NCI-H82 (cell line): ENCODE measurements around the gene NCOR2.

Experiments
- DNase-seq: peaks from one replicate; lab custom pipeline; 2025; lab: John Stamatoyannopoulos, UW

Gene NCOR2

DNA sequence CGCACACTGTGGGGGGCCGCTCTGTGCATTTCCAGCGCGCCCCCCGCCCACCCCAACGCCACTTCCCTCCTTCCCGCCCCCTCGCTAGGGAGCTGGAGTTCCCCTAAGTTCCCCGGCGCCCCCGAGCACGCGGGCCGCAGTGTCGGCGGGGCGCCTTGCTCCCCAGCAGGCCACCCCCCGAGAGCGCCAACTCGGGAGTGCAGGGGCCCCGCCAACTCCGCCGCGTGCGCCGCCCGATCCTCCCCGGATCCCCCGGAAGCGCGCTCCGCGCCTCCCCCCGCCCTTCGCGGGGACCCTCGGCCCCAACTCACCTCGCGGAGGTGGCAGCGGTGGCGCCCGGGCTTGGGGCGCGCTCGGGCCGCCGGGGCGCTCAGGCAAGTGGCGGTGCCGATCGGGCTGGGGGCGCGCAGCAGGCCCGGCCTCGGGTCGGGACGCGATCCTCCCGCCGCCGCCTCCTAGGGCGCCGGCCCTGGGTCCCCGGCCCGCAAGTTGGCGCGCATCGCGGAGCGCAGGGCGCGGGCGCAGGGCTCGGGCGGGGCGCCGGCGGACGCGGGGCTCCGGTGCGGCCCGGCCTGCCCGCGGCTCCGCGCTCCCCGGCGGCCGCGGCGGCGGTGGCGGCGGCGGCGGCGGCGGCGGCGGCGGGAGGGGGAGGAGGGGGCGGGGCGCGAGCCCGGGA, at the start of gene NCOR2:
Gene NCOR2, minus strand, starts transcription at position 616 of the 676 bp plus-strand sequence. CDS start 72,361 bp downstream, outside the sequence.
- peak; percentile 58 for DNase-seq

DNA sequence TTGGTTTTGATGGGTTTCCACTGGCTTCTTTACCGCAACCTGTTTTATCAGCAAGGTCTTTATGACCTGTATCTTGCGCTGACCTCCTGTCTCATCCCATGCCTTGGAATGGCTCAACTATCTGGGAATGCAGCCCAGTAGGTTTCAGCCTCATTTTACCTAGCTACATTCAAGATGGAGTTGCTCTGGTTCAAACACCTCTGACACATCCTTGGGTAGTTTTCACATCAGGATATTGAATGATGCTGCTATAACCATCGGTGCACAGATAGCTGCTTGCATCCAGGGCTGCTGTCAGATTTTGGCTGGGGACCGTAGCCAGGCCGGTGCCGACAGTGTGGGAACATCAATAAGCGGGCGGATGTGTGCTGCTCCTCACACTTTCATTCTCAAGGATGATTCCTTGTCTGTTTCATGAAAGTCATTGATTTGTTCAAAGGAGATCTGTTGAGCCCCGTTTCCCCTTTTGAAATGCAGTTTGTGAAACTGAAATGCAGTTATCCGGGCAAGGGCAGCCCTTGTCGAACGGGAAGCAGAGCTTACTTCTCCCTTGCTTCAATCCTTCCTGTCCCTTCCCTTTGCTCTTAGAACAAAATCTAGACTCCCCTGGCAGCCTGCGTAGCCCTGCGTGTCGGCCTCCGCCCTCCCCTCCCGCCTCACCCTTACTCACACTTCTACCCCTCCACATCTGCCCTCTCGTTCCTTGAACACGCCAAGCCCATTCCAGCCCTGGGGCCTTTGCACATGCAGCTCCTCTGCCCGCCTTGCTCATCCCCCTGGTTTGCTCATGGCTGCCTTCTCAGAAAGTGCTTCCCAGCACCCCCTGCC, 49.2 kb upstream of the NCOR2 start:
- no peak for DNase-seq

DNA sequence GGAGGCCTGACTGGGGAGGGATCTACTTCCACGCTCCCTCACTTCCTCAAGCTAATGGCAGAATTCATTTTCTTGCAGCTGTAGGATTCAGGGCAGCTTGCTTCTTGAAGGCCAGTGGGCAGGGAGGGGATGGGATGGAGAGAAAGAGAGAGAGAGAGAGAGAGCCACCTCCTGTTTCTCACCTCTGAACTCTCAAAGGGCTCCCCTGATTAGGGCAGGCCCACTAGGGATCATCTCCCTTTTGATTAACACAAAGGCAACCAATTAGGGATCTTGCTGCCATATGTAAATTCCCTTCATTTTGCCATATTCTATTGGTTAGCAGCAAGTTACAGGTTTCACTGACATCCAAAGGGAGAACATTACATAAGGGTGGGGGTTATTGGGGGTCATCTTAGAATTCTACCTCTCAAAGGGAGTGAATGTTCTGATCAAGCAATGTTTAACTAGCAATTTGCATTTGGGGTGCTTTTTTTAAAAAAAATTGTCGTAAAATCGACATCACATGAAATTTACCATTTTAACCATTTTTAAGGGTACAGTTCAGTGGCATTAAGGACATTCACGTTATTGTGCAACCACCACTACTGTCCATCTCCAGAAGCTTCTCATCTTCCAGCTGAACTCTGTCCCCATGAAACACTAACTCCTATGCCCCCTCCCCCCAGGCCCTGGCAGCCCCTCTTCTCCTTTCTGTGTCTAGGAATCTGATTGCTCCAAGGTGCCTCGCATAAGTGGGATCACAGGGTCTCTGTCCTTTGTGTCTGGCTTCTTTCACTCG, 47.3 kb upstream of the NCOR2 start:
- DNase-seq: no peak

DNA sequence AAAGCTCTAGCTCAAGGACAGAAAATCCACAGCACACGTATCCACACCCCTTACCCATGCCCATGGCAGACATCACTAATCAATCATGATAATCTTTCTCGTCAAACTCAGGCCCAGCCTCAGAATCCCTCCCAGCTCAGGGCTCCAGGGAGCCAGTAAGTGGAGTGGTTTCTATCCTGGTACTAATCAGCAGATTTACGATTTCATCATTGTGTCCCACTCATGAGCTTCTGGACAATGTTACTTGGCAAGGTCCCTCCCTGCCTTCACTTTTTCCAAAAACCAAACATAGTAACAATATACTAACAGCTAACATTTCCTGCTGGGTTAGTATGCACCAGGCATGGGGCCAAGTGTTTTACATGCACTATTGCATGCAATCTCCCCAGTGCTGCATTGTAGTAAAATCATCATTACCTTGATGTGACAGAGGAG, 45.8 kb upstream of the NCOR2 start:
- DNase-seq: peak; percentile 49

DNA sequence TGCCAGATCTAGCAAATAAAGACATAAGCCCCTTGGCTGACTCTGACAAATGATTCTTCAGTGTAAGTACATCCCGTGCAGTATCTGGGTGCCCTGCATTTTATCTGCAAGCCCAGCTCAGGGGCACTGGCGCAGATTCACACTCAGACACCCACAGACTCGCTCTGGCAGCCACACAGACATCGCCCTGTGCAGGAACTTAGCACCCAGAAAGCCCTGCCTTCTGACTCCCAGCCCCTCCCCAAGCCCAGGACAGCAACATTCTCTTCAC, 44.9 kb upstream of the NCOR2 start:
- DNase-seq: no peak

DNA sequence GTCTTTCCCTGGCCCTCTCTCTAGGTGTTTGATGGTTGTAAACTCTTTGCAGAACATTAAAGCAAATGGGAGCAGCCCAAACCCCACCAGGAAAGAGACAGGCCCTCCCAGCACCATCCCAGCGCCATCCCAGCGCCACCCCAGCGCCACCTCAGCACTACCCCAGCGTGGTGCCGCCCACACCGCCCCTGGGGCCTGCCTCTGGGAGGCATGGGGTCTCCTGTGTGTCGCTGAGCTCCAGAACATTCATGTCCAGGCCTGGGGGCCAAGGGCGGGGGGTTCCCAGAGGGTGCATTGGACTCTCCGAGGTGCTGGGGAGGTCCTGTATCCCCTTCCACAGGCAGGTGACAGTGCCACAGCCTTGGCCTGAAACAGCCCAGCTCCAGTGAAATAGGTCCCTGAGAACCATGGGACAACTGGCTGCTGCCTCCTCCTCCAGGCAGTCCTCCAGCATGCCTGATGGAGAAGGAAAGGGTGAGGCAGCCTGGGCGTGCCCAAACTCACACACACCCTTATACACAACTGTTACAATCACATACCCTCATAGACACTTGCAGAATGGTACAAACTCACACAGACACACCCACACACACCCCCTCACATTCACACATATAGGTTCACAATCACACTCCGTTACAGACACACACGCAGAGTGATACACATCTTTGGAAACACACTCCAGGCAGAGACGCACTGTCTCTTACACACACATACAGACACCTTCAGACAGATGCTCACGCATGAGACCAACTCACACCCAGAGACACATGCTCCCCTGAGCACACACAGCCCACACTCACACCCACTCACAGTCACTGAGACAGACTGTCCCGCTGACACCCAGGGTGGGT, 44.4 kb upstream of the NCOR2 start:
- DNase-seq: no peak

DNA sequence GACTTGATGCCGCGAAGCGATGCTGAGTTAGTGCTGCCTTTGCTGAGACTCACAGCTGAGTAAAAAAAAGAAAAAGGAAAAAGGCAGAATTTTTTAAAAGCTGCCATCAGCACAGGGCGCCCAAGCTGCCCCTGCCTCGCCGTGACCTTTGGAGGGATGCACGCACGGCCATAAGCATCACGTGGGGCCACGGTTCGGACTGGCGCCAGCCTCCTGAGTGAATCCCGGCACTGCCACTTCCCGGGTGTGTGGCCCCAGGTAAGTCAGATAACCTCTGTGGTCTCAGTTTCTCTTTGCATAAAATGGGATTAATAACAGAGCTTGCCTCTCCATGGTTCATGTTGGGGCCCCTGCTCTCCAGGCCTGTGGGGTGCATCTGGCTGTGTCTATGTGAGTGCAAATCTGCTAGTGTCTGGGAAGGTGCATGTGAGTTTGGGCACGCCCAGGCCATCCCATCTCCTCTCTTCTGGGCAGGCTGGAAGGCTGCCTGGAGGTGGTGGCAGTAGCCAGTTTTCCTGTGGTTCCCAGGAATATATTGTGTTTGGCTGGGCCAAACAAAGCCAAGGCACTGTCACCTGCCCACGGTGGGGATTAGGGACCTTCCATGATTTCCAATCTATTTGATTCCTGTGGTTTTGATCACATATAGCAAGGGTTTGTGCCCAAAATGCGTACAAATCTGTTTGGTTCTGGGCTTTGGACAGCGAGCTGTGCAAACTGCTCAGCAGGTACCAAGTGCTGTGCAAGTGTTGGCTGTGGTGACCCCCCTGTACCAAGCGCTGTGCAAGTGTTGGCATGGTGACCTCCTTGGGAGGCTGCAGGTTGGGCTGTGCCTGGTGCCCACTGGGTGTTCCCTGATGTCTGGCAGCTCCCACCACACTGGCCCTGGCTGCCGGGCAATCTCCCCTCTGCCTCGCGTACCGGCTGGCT, 43.5 kb upstream of the NCOR2 start:
- no peak for DNase-seq

DNA sequence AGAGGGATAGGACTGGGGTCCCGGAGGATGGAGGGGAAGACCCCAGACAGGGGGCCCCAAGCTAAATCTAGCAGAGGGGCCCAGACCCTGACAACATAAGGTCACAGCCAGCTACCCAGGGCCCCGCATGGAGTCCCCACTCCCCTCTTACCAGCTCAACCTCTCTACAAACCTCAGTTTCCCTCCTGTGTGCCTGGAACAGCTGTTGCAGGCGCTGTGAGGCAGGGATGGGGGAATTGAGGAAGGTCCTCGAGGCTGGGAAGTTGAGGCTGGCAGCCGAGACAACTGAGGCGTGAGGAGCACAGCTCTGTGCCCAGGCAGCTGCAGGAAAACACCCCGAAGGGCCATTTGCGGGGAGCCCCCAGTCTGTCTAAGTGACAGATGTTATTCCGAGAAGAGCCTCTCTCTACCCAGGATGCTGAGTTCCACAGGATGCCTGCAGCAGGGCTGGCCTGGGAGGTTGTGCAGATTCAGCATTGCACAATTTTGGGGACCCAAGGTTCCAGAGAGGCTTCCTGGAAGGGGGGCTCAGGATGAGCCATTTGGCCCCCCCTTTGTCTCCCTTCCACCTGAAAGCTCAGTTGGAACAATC, 42.7 kb upstream of the NCOR2 start:
- no peak for DNase-seq

DNA sequence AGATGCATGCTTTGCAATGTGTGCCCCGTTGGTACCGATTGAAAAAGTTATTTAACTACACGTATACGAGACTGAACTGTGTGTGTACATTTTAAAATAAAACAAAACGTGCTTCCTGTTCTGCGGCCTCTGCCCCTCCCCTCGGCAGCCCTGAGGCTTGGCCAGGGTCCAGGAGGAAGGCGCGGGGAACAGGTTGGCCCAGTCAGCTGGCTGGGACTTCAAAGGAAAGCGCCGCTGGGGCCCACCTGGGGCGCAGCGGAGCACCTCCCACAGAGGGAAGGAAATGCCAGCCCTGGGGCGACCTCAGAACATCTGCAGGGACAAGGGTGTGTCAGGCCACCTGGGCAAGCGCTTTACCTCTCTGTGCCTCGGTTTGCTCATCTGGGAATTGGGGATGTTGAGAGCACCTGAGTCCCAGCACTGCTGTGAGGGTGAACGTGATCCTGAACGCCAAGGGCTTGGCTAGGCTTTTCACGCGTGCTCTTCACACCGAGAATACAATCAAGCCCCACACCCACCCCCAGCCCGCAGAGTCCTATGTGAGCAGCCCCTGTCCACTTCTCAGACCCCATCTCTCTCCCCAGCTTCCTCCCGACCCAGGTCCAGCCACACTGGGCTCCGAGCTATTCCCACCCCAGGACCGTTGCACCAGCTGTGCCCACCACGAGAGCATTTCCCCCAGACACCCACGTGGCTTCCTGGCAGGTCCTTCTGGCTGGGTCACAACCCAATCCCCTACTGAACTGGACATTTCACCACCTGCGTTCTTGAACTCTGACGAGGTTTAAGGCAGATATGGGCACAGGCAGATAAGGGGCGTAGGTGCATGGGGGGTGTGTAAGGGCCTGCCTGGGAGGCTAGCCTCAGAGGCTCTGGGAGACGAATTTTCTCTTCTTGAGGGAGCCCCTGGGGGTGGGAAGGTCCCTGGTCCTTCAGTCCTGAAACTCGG, 41.9 kb upstream of the NCOR2 start:
- peak; percentile 64 for DNase-seq

DNA sequence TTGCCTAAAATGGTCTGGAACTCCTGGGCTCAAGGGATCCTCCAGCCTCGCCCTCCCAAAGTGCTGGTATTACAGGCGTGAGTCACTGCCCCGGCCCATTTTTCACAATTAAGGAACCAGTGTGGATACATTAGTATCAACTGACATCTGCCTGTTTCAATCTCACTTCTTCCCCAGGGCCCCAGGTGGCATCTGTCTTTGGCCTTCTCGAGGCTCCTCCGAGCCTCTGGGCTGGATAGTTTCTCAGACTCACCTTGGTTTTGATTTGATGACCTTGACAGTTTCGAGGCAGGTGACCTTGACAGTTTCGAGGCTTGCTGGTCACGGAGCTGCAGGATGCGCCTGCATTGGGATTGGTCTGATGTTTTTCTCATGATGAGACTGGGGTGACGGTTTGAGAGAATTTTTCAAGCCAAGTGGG, 41.0 kb upstream of the NCOR2 start:
- DNase-seq: peak; percentile 48

DNA sequence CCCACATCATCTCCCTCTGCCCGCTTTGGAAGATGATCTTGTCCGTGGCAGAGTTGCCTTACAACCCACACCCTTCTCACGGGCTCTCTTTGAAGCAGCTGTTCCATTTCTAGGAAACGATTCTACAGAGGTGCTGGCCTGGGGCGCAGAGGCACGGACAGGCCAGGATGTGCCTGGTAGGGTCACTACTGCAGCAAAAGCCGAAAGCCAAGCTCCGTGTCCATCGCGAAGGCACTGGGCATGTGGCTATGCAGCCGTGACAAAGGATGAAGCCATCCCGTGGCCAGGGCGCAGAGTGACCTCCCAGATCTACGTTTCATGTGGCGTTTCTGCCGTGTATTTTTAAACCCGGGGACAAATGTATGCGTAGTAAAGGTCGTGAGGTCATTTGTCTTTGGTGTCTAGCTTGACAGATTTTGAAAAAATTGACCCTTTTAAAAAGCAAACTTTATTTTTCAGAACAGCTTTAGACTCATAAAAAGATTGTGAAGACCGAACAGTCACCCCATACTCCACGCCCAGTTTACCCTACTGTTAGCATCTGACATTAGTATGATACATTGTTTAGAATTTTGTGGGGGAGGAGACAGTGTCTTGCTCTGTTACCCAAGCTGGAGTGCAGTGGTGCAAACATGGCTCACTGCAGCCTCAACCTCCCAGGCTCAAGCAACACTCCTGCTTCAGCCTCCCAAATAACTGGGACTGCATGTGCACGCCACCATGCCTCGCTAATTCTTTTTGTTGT, 40.4 kb upstream of the NCOR2 start:
- no peak for DNase-seq

DNA sequence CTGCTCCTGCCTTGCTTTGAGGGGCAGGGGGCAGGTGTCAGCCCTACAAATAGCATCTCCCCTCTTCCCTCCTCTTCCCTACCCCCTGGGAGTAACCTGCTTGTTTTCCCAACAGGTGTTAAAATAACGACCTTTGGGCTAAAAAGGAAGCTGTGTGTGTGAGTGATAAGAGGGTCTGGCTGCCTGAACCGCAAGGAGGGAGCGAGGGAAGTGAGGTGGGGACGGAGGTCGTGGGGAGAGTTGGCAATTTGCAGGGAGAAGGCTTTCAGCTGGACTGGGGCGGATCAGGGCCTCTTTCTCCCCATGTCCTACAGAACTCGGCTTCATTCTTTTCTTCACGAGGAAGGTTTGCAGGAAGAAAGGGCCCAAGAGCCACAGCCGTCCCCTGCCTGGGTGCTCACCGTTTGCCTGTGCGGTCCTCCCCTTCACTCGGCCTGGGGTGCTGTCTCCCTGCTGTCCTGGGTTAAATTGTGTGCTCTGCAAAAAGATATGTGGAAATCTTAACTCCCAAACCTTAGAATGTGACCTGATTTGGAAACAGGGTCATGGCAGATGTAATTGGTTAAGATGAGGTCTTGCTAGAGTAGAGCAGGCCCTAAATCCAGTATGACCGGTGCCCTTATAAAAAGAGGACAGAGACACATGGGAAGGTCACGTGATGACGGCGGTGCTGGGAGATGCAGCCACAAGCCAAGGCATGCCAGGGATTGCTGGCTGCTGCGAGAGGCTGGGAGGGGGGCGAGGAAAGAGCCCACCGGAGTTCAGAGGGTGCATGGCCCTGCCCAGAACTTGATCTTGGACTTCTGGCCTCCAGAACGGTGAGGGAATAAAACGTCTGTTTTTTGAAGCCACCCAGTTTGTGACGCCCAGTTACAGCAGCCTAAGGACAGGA, 38.7 kb upstream of the NCOR2 start:
- no peak for DNase-seq

DNA sequence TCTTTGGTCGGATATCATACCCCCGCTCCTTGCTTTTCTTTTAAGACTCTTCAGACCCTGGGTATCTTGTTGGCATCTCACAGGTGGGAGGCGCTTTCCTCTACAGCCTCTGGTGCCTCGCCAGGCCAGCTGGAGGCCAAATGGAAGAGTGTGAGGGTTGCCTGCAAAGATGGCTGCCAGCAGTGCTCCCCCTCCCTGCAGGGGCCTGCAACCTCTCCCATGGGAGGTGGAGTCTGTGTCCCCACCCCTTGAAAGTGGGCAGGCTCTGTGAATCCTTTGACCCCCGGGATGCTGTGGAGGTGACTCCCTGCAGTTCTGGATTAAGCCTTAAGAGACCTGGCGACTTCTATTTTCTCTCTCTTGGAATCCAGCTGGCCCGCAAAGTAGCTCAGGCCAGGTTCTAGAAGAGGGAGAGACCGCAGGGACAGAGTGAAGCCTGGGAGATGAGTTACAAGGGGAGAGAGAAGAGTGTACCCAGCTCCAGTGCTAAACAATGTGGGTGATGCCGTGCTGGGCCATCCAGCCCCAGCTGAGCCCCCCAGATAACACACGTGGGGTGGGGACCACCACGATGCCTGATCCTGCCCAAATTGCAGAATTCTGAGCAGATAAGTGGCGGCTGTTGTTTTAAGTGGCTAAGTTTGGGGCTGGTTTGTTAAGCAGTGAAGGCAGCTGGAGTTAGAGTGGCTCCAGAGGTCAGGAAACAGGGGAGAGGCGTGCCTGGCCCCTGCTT, 37.9 kb upstream of the NCOR2 start:
- peak; percentile 71 for DNase-seq

DNA sequence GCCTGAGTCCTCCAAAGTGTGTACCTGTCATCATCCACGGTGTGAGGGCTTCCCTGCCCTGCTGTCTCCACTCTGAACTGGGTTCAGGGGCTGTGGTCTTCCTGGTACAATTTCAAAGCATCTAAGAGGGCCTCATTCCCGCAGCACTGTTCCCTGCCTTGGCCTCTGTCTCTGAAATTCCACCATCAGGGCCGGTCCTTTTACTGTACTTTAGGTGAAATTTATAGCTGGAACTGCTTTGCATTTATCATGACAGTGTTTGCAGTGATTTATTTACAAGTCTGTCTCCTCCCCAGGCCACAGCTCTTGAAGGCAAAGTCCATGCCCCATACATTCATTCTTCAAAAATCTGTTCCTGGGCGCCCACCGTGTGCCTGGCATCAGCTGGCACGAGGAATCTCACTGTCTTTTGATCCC, 36.9 kb upstream of the NCOR2 start:
- DNase-seq: no peak

DNA sequence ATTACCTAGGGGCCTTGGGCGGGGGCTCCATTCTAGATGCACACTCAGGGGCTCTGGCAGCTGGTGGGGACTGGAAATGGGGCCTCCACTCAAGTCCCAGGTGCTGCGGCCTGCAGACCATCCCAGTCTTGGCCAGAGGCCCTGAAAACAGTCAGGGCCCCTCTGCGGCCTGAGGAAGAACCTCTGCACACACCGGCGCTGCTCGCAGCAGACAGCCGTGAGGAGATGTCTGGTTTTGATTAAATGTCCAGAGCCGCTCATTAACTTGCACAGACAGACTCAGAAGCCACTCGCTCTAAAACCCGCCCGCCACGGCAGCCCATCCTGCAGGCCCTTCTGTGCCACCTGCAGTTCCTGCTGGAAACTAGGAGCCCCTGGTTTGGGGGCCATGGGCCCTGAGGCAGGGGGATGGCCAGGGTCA, 36.4 kb upstream of the NCOR2 start:
- DNase-seq: no peak

DNA sequence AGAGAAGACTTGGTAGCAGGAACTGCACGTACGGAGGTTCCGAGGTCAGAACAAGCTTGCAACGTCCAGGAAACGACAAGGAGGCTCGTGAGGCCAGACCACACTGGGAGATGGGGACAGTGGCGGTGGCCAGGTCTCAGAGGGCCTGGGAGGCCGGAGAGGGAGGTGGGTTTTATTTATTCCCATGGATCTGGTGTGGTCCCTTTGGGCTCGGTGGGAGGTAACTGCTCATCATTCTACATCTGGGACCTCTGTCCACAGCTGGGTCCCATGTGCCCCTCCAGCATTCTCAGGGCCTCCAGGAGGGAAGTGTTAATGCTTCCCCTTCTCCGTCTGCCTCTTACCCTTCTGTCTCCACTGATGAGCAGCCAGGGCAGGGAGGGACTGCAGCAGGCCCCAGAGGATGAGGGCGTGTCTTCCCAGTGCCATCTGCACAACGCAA, 35.7 kb upstream of the NCOR2 start:
- DNase-seq: peak; percentile 64

DNA sequence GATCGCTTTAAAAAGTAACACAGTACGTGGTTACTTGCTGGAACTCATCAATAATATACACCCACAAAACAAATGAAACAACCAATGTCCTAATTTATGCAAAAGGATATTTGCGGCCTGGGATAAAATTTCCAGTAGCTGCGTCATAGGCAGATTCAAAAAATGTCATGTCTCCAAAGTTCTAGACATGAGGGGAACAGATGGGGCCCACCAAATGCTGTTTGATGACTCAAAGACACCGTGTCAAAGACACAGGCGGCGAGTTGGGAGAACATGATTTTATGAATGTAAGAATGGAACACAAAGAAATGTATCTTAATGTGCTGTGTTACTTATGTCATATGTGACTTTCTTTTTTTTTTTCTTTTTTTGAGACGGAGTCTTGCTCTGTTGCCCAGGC, 34.3 kb upstream of the NCOR2 start:
- no peak for DNase-seq
